ENCODE measurements around the gene VPS54.

The VPS54 gene

DNA sequence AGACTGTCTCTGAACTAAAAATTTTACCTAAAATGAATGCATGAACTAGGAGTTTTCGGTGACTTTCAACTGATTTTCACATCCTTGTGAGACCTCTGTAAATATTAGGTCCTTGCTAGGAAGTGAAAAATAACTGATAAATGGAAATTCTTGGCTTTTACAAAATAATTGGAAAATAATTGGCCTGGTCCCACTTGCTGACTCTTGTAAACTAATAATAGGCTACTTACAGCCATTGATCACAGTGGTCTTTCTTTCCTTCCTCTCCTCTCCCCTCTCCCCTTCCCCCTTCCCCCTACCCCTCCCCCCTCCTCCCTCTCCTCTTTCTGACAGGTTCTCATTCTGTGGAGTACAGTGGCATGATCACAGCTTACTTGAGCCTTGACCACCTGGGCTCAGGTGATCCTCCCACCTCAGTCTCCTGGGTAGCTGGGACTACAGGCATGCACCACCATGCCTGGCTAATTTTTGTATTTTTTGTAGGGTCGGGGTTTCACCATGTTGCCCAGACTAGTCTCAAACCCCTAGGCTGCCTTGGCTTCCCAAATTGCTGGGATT, 139.3 kb downstream of the VPS54 start:
- no peak overlapping the region for H3K9ac ChIP-seq (ENCODE audit: low read length)
- H4K8ac ChIP-seq (ENCODE audit: low read depth, low read length) = no peak overlapping the region
- H3K23ac ChIP-seq (ENCODE audit: low read length) = no peak overlapping the region
- no peak overlapping the region for H2AK5ac ChIP-seq (ENCODE audit: low read length)
- H3K79me1 ChIP-seq (ENCODE audit: low read length) = no peaks in the 10 kb centered on the region
- no peak for DNase-seq
- H3K27me3 ChIP-seq (ENCODE audit: insufficient read depth, low read length) = no peaks in the 10 kb centered on the region
- H3K9me3 ChIP-seq (ENCODE audit: insufficient read depth, low read depth, low read length) = no peaks in the 10 kb centered on the region
- no peak overlapping the region for H4K12ac ChIP-seq (ENCODE audit: low read depth, low read length)
- H2BK120ac ChIP-seq (ENCODE audit: insufficient read depth, low read length, poor library complexity) = no peak overlapping the region
- no peak overlapping the region for H3K4ac ChIP-seq (ENCODE audit: low read depth, low read length)
- no peak overlapping the region for H3K18ac ChIP-seq (ENCODE audit: low read length)
- H3K4me1 ChIP-seq (ENCODE audit: control insufficient read depth in 1 of 2, insufficient read depth in 2 of 2, low read length in 2 of 2) = no peaks in the 10 kb centered on the region
- H3K79me2 ChIP-seq (ENCODE audit: control insufficient read depth, insufficient read depth, low read length, poor library complexity) = no peaks in the 10 kb centered on the region
- no peak overlapping the region for H3K27ac ChIP-seq (ENCODE audit: low read depth, low read length)
- no peak overlapping the region for H2BK12ac ChIP-seq (ENCODE audit: low read length)
- H3K14ac ChIP-seq (ENCODE audit: low read length) = no peak overlapping the region
- H2BK5ac ChIP-seq (ENCODE audit: low read depth, low read length, poor library complexity) = no peak overlapping the region
- no peak overlapping the region for H2AFZ ChIP-seq (ENCODE audit: insufficient read depth, low read length, poor library complexity)
- H3K36me3 ChIP-seq (ENCODE audit: control insufficient read depth in 1 of 2, insufficient read depth in 2 of 2, low read length in 2 of 2) = peaks cover 2 to 19% of the 10 kb centered on the region in 2 experiments
- WGBS (ENCODE audit: extremely low coverage, insufficient coverage, insufficient read length) = no CpG with 5 or more reads among the region's 2 CpGs
- no peak overlapping the region for H3K4me3 ChIP-seq (ENCODE audit: low read depth, low read length)
- H4K91ac ChIP-seq (ENCODE audit: low read depth, low read length) = no peak overlapping the region
- H3K4me2 ChIP-seq (ENCODE audit: low read length) = no peak overlapping the region

DNA sequence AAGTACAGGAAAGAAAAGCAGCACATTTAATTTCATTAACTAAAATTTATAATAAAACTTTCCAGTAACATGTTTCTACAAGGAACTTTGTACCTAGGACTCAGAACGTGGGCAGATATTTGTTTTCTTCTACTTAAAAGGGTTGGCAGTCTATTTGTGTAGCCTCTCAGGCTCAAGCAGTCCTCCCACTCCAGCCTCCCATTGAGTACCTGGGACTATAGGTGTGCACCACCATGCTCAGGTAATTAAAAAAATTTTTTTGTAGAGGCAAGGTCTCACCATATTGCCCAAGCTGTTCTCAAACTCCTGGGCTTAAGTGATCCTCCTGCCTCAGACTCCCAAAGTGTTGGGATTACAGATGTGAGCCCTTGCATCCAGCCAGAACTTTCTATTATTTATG, 140.7 kb downstream of the VPS54 start:
- H3K4me3 ChIP-seq (ENCODE audit: low read depth, low read length) = no peak overlapping the region
- H3K79me1 ChIP-seq (ENCODE audit: low read length) = no peaks in the 10 kb centered on the region
- H3K4me1 ChIP-seq (ENCODE audit: control insufficient read depth in 1 of 2, insufficient read depth in 2 of 2, low read length in 2 of 2) = no peaks in the 10 kb centered on the region
- no peak overlapping the region for H3K23ac ChIP-seq (ENCODE audit: low read length)
- no peak overlapping the region for H3K14ac ChIP-seq (ENCODE audit: low read length)
- no peak overlapping the region for H3K9ac ChIP-seq (ENCODE audit: low read length)
- no peak overlapping the region for H4K8ac ChIP-seq (ENCODE audit: low read depth, low read length)
- H3K4me2 ChIP-seq (ENCODE audit: low read length) = no peak overlapping the region
- H3K27me3 ChIP-seq (ENCODE audit: insufficient read depth, low read length) = no peaks in the 10 kb centered on the region
- no peak overlapping the region for H2BK120ac ChIP-seq (ENCODE audit: insufficient read depth, low read length, poor library complexity)
- H2BK12ac ChIP-seq (ENCODE audit: low read length) = no peak overlapping the region
- no peak overlapping the region for H3K18ac ChIP-seq (ENCODE audit: low read length)
- no CpG with 5 or more reads among the region's 1 CpG for WGBS (ENCODE audit: extremely low coverage, insufficient coverage, insufficient read length)
- H3K9me3 ChIP-seq (ENCODE audit: insufficient read depth, low read depth, low read length) = no peaks in the 10 kb centered on the region
- no peak for DNase-seq
- no peak overlapping the region for H2BK5ac ChIP-seq (ENCODE audit: low read depth, low read length, poor library complexity)
- no peak overlapping the region for H4K12ac ChIP-seq (ENCODE audit: low read depth, low read length)
- H2AK5ac ChIP-seq (ENCODE audit: low read length) = no peak overlapping the region
- no peak overlapping the region for H2AFZ ChIP-seq (ENCODE audit: insufficient read depth, low read length, poor library complexity)
- H3K4ac ChIP-seq (ENCODE audit: low read depth, low read length) = no peak overlapping the region
- H3K36me3 ChIP-seq (ENCODE audit: control insufficient read depth in 1 of 2, insufficient read depth in 2 of 2, low read length in 2 of 2) = peaks cover 1 to 18% of the 10 kb centered on the region in 2 experiments
- H4K91ac ChIP-seq (ENCODE audit: low read depth, low read length) = no peak overlapping the region
- H3K27ac ChIP-seq (ENCODE audit: low read depth, low read length) = no peak overlapping the region
- peaks cover 4% of the 10 kb centered on the region for H3K79me2 ChIP-seq (ENCODE audit: control insufficient read depth, insufficient read depth, low read length, poor library complexity)

GRCh38 chr2:63876311-63876710, 142.9 kb downstream of the VPS54 start:
- Histone ChIP-seq H3K9me3 (ENCODE audit: insufficient read depth, low read depth, low read length) (no peaks in the 10 kb centered on the region), H3K4me1 (ENCODE audit: control insufficient read depth in 1 of 2, insufficient read depth in 2 of 2, low read length in 2 of 2) (peaks cover 0 to 8% of the 10 kb centered on the region in 2 experiments), H3K79me2 (ENCODE audit: control insufficient read depth, insufficient read depth, low read length, poor library complexity) (peaks cover 4% of the 10 kb centered on the region), H2AFZ (ENCODE audit: insufficient read depth, low read length, poor library complexity) (no peak overlapping the region), H2BK120ac (ENCODE audit: insufficient read depth, low read length, poor library complexity) (no peak overlapping the region), H2BK12ac (ENCODE audit: low read length) (no peak overlapping the region), H3K4ac (ENCODE audit: low read depth, low read length) (no peak overlapping the region), H4K8ac (ENCODE audit: low read depth, low read length) (no peak overlapping the region), H3K27me3 (ENCODE audit: insufficient read depth, low read length) (no peaks in the 10 kb centered on the region), H3K23ac (ENCODE audit: low read length) (no peak overlapping the region), H3K36me3 (ENCODE audit: control insufficient read depth in 1 of 2, insufficient read depth in 2 of 2, low read length in 2 of 2) (peaks cover 0 to 16% of the 10 kb centered on the region in 2 experiments), H4K12ac (ENCODE audit: low read depth, low read length) (no peak overlapping the region), H3K27ac (ENCODE audit: low read depth, low read length) (no peak overlapping the region), H2BK5ac (ENCODE audit: low read depth, low read length, poor library complexity) (no peak overlapping the region), H3K79me1 (ENCODE audit: low read length) (peaks cover 2% of the 10 kb centered on the region), H3K18ac (ENCODE audit: low read length) (no peak overlapping the region), H3K9ac (ENCODE audit: low read length) (no peak overlapping the region), H3K4me3 (ENCODE audit: low read depth, low read length) (no peak overlapping the region), H2AK5ac (ENCODE audit: low read length) (no peak overlapping the region), H3K14ac (ENCODE audit: low read length) (no peak overlapping the region), H4K91ac (ENCODE audit: low read depth, low read length) (no peak overlapping the region), H3K4me2 (ENCODE audit: low read length) (no peak overlapping the region)
- WGBS (ENCODE audit: extremely low coverage, insufficient coverage, insufficient read length) = no CpG with 5 or more reads among the region's 5 CpGs
- no peak for DNase-seq

DNA sequence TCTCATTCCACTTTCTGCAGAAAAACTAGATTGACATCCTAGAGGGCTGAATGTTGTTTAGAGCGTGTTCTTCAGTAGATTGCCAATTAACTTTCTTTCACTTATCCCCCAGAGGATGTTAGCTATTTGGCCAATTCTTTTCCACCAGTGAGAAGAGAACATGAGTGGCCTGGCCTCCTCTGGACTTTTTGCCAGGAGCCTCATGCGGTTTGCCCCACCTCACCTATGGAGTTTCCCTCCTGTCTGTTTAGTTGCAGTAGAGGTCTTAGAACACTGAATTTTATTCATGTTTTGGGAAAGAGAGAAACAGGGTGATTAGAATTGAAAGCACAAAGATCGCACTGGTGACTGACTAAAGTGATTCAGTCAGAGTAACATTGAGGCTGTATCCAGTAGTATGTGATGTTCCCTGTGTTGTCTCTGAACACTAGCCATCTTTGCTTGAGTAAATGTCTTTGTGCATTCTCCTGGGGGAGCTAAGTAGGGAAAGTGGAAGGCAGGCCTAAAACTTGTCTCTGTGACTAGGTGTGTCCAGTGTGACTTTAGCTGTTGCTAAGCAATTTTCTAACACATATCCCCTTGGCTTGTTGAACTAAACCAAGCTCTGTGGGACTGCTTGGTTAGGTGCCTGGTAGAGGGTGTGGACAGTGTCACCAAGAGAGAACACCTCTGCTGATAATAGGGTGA, 143.5 kb downstream of the VPS54 start:
- no peak overlapping the region for H4K12ac ChIP-seq (ENCODE audit: low read depth, low read length)

More for the DNA sequence above, 143.5 kb downstream of the VPS54 start:
- no peak overlapping the region for H3K14ac ChIP-seq (ENCODE audit: low read length)
- no peak overlapping the region for H2BK12ac ChIP-seq (ENCODE audit: low read length)
- peaks cover 0 to 8% of the 10 kb centered on the region in 2 experiments for H3K4me1 ChIP-seq (ENCODE audit: control insufficient read depth in 1 of 2, insufficient read depth in 2 of 2, low read length in 2 of 2)
- no peak overlapping the region for H3K4me2 ChIP-seq (ENCODE audit: low read length)
- no peak overlapping the region for H2AK5ac ChIP-seq (ENCODE audit: low read length)
- WGBS (ENCODE audit: extremely low coverage, insufficient coverage, insufficient read length) = no CpG with 5 or more reads among the region's 3 CpGs
- no peak overlapping the region for H4K91ac ChIP-seq (ENCODE audit: low read depth, low read length)
- no peaks in the 10 kb centered on the region for H3K9me3 ChIP-seq (ENCODE audit: insufficient read depth, low read depth, low read length)
- no peak overlapping the region for H2AFZ ChIP-seq (ENCODE audit: insufficient read depth, low read length, poor library complexity)
- H3K4me3 ChIP-seq (ENCODE audit: low read depth, low read length) = no peak overlapping the region
- no peak overlapping the region for H3K4ac ChIP-seq (ENCODE audit: low read depth, low read length)
- peaks cover 4% of the 10 kb centered on the region for H3K79me2 ChIP-seq (ENCODE audit: control insufficient read depth, insufficient read depth, low read length, poor library complexity)
- H3K36me3 ChIP-seq (ENCODE audit: control insufficient read depth in 1 of 2, insufficient read depth in 2 of 2, low read length in 2 of 2) = peaks cover 0 to 13% of the 10 kb centered on the region in 2 experiments
- no peak overlapping the region for H2BK120ac ChIP-seq (ENCODE audit: insufficient read depth, low read length, poor library complexity)
- no peaks in the 10 kb centered on the region for H3K27me3 ChIP-seq (ENCODE audit: insufficient read depth, low read length)
- no peak overlapping the region for H3K9ac ChIP-seq (ENCODE audit: low read length)
- no peak overlapping the region for H2BK5ac ChIP-seq (ENCODE audit: low read depth, low read length, poor library complexity)
- H3K23ac ChIP-seq (ENCODE audit: low read length) = no peak overlapping the region
- H3K18ac ChIP-seq (ENCODE audit: low read length) = no peak overlapping the region
- no peak overlapping the region for H3K27ac ChIP-seq (ENCODE audit: low read depth, low read length)
- H4K8ac ChIP-seq (ENCODE audit: low read depth, low read length) = no peak overlapping the region
- H3K79me1 ChIP-seq (ENCODE audit: low read length) = peaks cover 2% of the 10 kb centered on the region
- no peak for DNase-seq
